ENCODE results near the gene HDHD2. TPM values are rescaled to one million over a fixed set of nuclear protein-coding genes. Genes with fewer than 3 reads are reported as not detected.
A peak's percentile ranks its signal among the peaks of the same experiment; 100 is the strongest.

HDHD2 gene
- total and polyA plus RNA-seq, 2 of the 13 experiments (the other 11 are each of a cell fraction or from before 2014, with no cell fraction given), result 10.2 to 34.7 TPM

- peak; percentile 55 for TF ChIP-seq ZNF407 (CRISPR knock-in tag; IDR thresholded peaks at IDR 0.05; ENCODE audit: not compliant biosample characterization)
- no peak for TF ChIP-seq ZNF382 (CRISPR knock-in tag; IDR thresholded peaks at IDR 0.05; ENCODE audit: borderline replicate concordance)
- no peak for TF ChIP-seq ZFP62 (CRISPR knock-in tag; IDR thresholded peaks at IDR 0.05)
- no peak for TF ChIP-seq MATR3 (CRISPR knock-in tag; IDR thresholded peaks at IDR 0.05)
- TF ChIP-seq ZBTB21 (CRISPR knock-in tag; IDR thresholded peaks at IDR 0.05), result no peak
- TF ChIP-seq NR2F6 (IDR thresholded peaks at IDR 0.05), result 0 out of 2 replicates have a peak, but pooled peaks have one; percentile 9
- TF ChIP-seq NR2F6 (CRISPR knock-in tag; IDR thresholded peaks at IDR 0.05), result no peak
- TF ChIP-seq MIER2 (CRISPR knock-in tag; IDR thresholded peaks at IDR 0.05), result 0 out of 2 replicates have a peak, but pooled peaks have one; percentile 27
- TF ChIP-seq RCOR2 (CRISPR knock-in tag; IDR thresholded peaks at IDR 0.05), result no peak
- TF ChIP-seq MAF1 (CRISPR knock-in tag; IDR thresholded peaks at IDR 0.05; ENCODE audit: borderline replicate concordance), result no peak; the same call in 1 of the 2 replicates
- TF ChIP-seq PRDM10 (CRISPR knock-in tag; IDR thresholded peaks at IDR 0.05; ENCODE audit: low read depth), result no peak
- peak; percentile 44; the same call in 1 of the 2 replicates for TF ChIP-seq ZNF891 (CRISPR knock-in tag; IDR thresholded peaks at IDR 0.05)
- TF ChIP-seq TMF1 (CRISPR knock-in tag; IDR thresholded peaks at IDR 0.05; ENCODE audit: low read depth), result 0 out of 2 replicates have a peak, but pooled peaks have one; percentile 76
- 0 out of 2 replicates have a peak, but pooled peaks have one; percentile 72 for TF ChIP-seq CBX5 (CRISPR knock-in tag; IDR thresholded peaks at IDR 0.05; ENCODE audit: borderline replicate concordance)
These were observed 25.7 kb upstream of the HDHD2 start, which contains the start of gene IER3IP1 (continued) for GRCh38 chr18:47175898-47176575.
